Measurements from ENCODE around the gene CCK.

DNA sequence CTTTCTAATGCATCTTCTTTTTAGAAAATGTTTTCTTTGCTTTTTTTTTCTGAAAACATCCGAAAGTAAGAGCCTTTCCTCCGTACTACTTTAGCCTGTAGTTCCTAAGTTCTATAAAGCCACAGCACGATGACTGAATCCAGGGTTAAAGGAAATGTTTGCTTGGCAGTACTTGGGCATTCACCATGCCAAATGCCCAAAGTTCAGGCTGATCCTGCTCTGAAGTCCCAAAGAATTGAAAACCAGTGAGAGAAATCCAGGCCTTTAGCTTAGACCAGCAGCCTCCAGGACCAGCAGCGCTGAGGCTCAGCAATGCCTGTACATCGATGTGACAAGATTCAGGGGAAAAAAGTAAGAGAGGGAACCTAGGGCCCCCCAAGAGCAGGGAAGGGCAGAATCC is 35.1 kb downstream of the CCK start:
- TF ChIP-seq, protein P1, sequence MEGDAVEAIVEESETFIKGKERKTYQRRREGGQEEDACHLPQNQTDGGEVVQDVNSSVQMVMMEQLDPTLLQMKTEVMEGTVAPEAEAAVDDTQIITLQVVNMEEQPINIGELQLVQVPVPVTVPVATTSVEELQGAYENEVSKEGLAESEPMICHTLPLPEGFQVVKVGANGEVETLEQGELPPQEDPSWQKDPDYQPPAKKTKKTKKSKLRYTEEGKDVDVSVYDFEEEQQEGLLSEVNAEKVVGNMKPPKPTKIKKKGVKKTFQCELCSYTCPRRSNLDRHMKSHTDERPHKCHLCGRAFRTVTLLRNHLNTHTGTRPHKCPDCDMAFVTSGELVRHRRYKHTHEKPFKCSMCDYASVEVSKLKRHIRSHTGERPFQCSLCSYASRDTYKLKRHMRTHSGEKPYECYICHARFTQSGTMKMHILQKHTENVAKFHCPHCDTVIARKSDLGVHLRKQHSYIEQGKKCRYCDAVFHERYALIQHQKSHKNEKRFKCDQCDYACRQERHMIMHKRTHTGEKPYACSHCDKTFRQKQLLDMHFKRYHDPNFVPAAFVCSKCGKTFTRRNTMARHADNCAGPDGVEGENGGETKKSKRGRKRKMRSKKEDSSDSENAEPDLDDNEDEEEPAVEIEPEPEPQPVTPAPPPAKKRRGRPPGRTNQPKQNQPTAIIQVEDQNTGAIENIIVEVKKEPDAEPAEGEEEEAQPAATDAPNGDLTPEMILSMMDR (IDR thresholded peaks at IDR 0.05; ENCODE audit: poor library complexity, severe bottlenecking), result no peak
- no peak for TF ChIP-seq EP300 (conservative IDR thresholded peaks at IDR 0.05; ENCODE audit: poor library complexity, severe bottlenecking)
